CD4-positive, alpha-beta memory T cell (primary cell): ENCODE results near the gene NAPSA. TPM values are rescaled to one million over a fixed set of nuclear protein-coding genes. Genes with fewer than 3 reads are reported as not detected.

ENCODE experiments used
- CTCF ChIA-PET: fragments of 350-600 bp; sonication (Branson Sonifier 250); formaldehyde crosslinking; loops from one replicate; lab custom pipeline; 2021; ENCODE audit warnings: inconsistent platforms; ENCODE audit not compliant: partially characterized antibody; lab: Charles Lee
- POLR2A ChIA-PET: fragments of 350-600 bp; sonication (Branson Sonifier 250); formaldehyde crosslinking; loops from one replicate; lab custom pipeline; 2021; ENCODE audit not compliant: partially characterized antibody; lab: Charles Lee
- DNase-seq, 5 donors: peaks; one replicate each; pipeline versions ENCODE4 v3.0.0 to v3.0.0-alpha.2; 2020 to 2022; ENCODE audit warnings: mixed read lengths in 1 of 5
- H3K27ac ChIP-seq: one replicate; pipeline ENCODE4 v1.7.0; 2013; ENCODE audit warnings: low read depth, low read length
- H3K27me3 ChIP-seq: 2 replicates; pipeline ENCODE4 v1.7.0; 2013; ENCODE audit warnings: mild to moderate bottlenecking, low read length, moderate library complexity; ENCODE audit not compliant: insufficient read depth
- H3K36me3 ChIP-seq: 2 replicates; pipeline ENCODE4 v1.7.0; 2013; ENCODE audit warnings: mild to moderate bottlenecking, low read length, moderate library complexity; ENCODE audit not compliant: insufficient read depth
- H3K4me1 ChIP-seq: 2 replicates; pipeline ENCODE4 v1.7.0; 2013; ENCODE audit warnings: mild to moderate bottlenecking, low read length, moderate library complexity; ENCODE audit not compliant: insufficient read depth
- H3K4me3 ChIP-seq, 2 donors: one replicate each; pipeline ENCODE4 v1.7.0; 2013; ENCODE audit warnings: low read length in 2 of 2, mild to moderate bottlenecking in 1 of 2
- H3K9me3 ChIP-seq, 2 donors: one replicate each; pipeline ENCODE4 v1.7.0; 2013; ENCODE audit warnings: low read length in 2 of 2, control low read depth in 1 of 2; ENCODE audit not compliant: control insufficient read depth in 1 of 2
- H3K27ac Mint-ChIP-seq, 7 donors: one replicate each; pipeline ENCODE4 v1.8.0; 2020 to 2021; ENCODE audit warnings: mixed read lengths in 7 of 7, mild to moderate bottlenecking in 6 of 7, inconsistent platforms in 3 of 7, moderate library complexity in 3 of 7
- H3K27me3 Mint-ChIP-seq, 2 donors: one replicate each; pipeline ENCODE4 v1.8.0; 2020 to 2021; ENCODE audit warnings: mixed read lengths in 2 of 2
- H3K36me3 Mint-ChIP-seq, 2 donors: one replicate each; pipeline ENCODE4 v1.8.0; 2020 to 2021; ENCODE audit warnings: mixed read lengths in 2 of 2, inconsistent platforms in 1 of 2, mild to moderate bottlenecking in 1 of 2
- H3K4me1 Mint-ChIP-seq, 4 donors: one replicate each; pipeline ENCODE4 v1.8.0; 2020 to 2021; ENCODE audit warnings: mixed read lengths in 4 of 4, mild to moderate bottlenecking in 1 of 4
- H3K4me3 Mint-ChIP-seq, 8 donors: one replicate each; pipeline ENCODE4 v1.8.0; 2020 to 2021; ENCODE audit warnings: mixed read lengths in 8 of 8, mild to moderate bottlenecking in 7 of 8, moderate library complexity in 6 of 8, inconsistent platforms in 3 of 8
- H3K9me3 Mint-ChIP-seq, 8 donors: one replicate each; pipeline ENCODE4 v1.8.0; 2020 to 2021; ENCODE audit warnings: mixed read lengths in 8 of 8, mild to moderate bottlenecking in 5 of 8, inconsistent platforms in 3 of 8, moderate library complexity in 1 of 8
- intact Hi-C: fragments of 100-400 bp; cut with micrococcal nuclease; formaldehyde crosslinking; loops from one replicate; pipeline ENCODE4 v1.15.1; 2023
- polyA plus RNA-seq, 2 donors: library from polyadenylated mRNA; unstranded; fragments of 300-500 nt; fragmentation: Illumina TruSeq; gene quantifications; one replicate each; pipeline ENCODE4 v1.2.3, GENCODE V29; 2021
- total RNA-seq, 2 experiments: library from RNA; stranded (reverse); gene quantifications; one replicate each; pipeline ENCODE4 v1.2.3, GENCODE V29; 2021

Gene NAPSA
- total and polyA plus RNA-seq, 4 experiments from 2014 or later = 0.57 to 6.6 (median 2.7) TPM

- Mint-ChIP-seq H3K4me1 (peaks cover 12 to 34% (median 22%) of the 10 kb centered on the region in 4 donors), H3K36me3 (peaks cover 26 to 50% of the 10 kb centered on the region in 2 donors), H3K27me3 (no peaks in the 10 kb centered on the region), H3K9me3 (peaks cover 0 to 8% (median 0%) of the 10 kb centered on the region in 8 donors), H3K27ac (peak overlapping the region in 4 of 7 donors; percentile 11 to 77 (median 50)), H3K4me3 (no peak overlapping the region)
- H3K4me3 ChIP-seq = no peak overlapping the region
- no peak for DNase-seq
- H3K4me1 ChIP-seq = peaks cover 20% of the 10 kb centered on the region
- ChIA-PET CTCF (no interaction called here), POLR2A (no interaction called here)
- H3K9me3 ChIP-seq = no peaks in the 10 kb centered on the region
- intact Hi-C loops = no loop called here
- H3K27ac ChIP-seq = no peak overlapping the region
- no peaks in the 10 kb centered on the region for H3K27me3 ChIP-seq
- peaks cover 46% of the 10 kb centered on the region for H3K36me3 ChIP-seq
Measured at GRCh38 chr19:50378863-50379236, 13.4 kb upstream of the NAPSA start.

DNA sequence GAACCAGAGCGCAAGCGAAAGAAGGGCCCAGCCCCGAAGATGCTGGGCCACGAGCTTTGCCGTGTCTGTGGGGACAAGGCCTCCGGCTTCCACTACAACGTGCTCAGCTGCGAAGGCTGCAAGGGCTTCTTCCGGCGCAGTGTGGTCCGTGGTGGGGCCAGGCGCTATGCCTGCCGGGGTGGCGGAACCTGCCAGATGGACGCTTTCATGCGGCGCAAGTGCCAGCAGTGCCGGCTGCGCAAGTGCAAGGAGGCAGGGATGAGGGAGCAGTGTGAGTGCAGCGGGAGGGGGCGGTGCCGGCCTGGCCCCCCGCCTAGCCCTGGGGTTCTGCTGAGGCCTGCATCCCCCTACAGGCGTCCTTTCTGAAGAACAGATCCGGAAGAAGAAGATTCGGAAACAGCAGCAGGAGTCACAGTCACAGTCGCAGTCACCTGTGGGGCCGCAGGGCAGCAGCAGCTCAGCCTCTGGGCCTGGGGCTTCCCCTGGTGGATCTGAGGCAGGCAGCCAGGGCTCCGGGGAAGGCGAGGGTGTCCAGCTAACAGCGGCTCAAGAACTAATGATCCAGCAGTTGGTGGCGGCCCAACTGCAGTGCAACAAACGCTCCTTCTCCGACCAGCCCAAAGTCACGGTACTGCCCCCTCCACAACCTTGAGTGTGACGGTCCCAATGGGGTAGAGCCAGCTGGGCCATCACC lies 12.9 kb upstream of the NAPSA start:
- Histone ChIP-seq H3K27ac (no peak overlapping the region), H3K4me1 (peaks cover 15% of the 10 kb centered on the region), H3K36me3 (peaks cover 46% of the 10 kb centered on the region), H3K27me3 (no peaks in the 10 kb centered on the region), H3K9me3 (no peaks in the 10 kb centered on the region), H3K4me3 (no peak overlapping the region)
- ChIA-PET CTCF (no interaction called here), POLR2A (no interaction called here)
- peak overlapping the region in 3 of 7 donors; percentile 22 to 94 (median 62) for H3K27ac Mint-ChIP-seq
- peak overlapping the region in 3 of 8 donors; percentile 20 to 50 (median 25) for H3K4me3 Mint-ChIP-seq
- H3K36me3 Mint-ChIP-seq = peaks cover 26 to 47% of the 10 kb centered on the region in 2 donors
- peaks cover 10 to 29% (median 17%) of the 10 kb centered on the region in 4 donors for H3K4me1 Mint-ChIP-seq
- H3K9me3 Mint-ChIP-seq = peaks cover 0 to 6% (median 0%) of the 10 kb centered on the region in 8 donors
- no peak for DNase-seq
- intact Hi-C loops = no loop called here
- H3K27me3 Mint-ChIP-seq = no peaks in the 10 kb centered on the region

- H3K27me3 ChIP-seq = no peaks in the 10 kb centered on the region
- intact Hi-C loops = no loop called here
- H3K36me3 ChIP-seq = peaks cover 46% of the 10 kb centered on the region
- H3K4me1 Mint-ChIP-seq = peaks cover 7 to 26% (median 14%) of the 10 kb centered on the region in 4 donors
- POLR2A ChIA-PET = no interaction called here
- no peaks in the 10 kb centered on the region for H3K9me3 ChIP-seq
- no peak for DNase-seq
- H3K27me3 Mint-ChIP-seq = no peaks in the 10 kb centered on the region
- peak overlapping the region; percentile 100 for H3K27ac ChIP-seq
- peaks cover 14% of the 10 kb centered on the region for H3K4me1 ChIP-seq
- H3K9me3 Mint-ChIP-seq = peaks cover 0 to 6% (median 0%) of the 10 kb centered on the region in 8 donors
- no peak overlapping the region for H3K4me3 ChIP-seq
- H3K4me3 Mint-ChIP-seq = peak overlapping the region in 7 of 8 donors; percentile 35 to 96 (median 87)
- peak overlapping the region; percentile 53 to 100 (median 94) for H3K27ac Mint-ChIP-seq
- H3K36me3 Mint-ChIP-seq = peaks cover 26 to 42% of the 10 kb centered on the region in 2 donors
- CTCF ChIA-PET = no interaction called here
Measured at GRCh38 chr19:50377517-50377916, 12.1 kb upstream of the NAPSA start.

DNA sequence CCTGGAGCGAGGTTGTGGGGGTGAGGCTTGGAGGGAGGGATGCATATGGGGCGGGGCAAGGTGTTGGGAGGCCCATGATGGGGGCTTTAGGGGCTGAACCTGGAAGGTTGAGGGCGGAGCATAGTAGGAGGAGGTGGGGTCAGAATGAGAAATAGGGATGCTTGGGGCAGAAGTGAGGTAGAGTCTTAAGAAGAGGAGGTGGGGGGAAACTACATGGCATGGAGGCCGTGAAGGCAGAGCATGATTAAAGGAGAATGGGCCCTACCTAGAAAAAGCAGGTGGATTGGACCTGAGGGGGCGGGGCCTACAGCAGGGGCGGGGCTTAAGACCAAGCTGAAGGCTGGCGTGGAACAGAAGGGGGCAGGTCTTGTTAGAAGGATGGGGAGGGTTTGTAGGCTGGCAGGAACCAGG lies 11.6 kb upstream of the NAPSA start:
- POLR2A ChIA-PET = no interaction called here
- H3K27ac ChIP-seq = peak overlapping the region; percentile 100
- H3K9me3 Mint-ChIP-seq = peaks cover 0 to 6% (median 0%) of the 10 kb centered on the region in 8 donors

GRCh38 chr19:50376166-50377050 lies 11.0 kb upstream of the NAPSA start, which contains the start of gene NR1H2:
TSS of gene NR1H2 (plus strand) at chr19:50376457. CDS start at chr19:50377606, 1,149 bp downstream.
- intact Hi-C loops = loop anchor here (1.0 kb wide), 4 partner anchors 8 to 428 kb away; partner anchors contain the start of genes EMC10, GARIN5A and POLD1
- Histone ChIP-seq H3K9me3 (no peaks in the 10 kb centered on the region), H3K4me3 (peak within 1 kb of the TSS; percentile 94 to 97), H3K36me3 (peaks cover 41% of the 10 kb centered on the region), H3K27ac (peak within 1 kb of the TSS; percentile 100), H3K4me1 (peaks cover 14% of the 10 kb centered on the region), H3K27me3 (no peaks in the 10 kb centered on the region)
- ChIA-PET CTCF (interaction anchor here (0.8 to 1.9 kb wide), 4 partner anchors 10 to 43 kb away, joined by 3 to 11 read pairs (median 5); partner anchors contain the start of gene NAPSA), POLR2A (interaction anchor here (1.1 to 2.0 kb wide), 5 partner anchors 8 to 428 kb away, joined by 5 to 46 read pairs (median 10); partner anchors contain the start of genes JOSD2 and POLD1)
- Mint-ChIP-seq H3K27me3 (no peaks in the 10 kb centered on the region), H3K9me3 (peaks cover 0 to 6% (median 0%) of the 10 kb centered on the region in 8 donors), H3K27ac (peak within 1 kb of the TSS; percentile 94 to 100 (median 100)), H3K4me3 (peak within 1 kb of the TSS; percentile 87 to 98 (median 96)), H3K4me1 (peaks cover 7 to 26% (median 14%) of the 10 kb centered on the region in 4 donors), H3K36me3 (peaks cover 26 to 37% of the 10 kb centered on the region in 2 donors)
- DNase-seq = peak; percentile 95 to 96 (median 96)

More for the DNA sequence above, 11.6 kb upstream of the NAPSA start:
- peaks cover 7 to 26% (median 14%) of the 10 kb centered on the region in 4 donors for H3K4me1 Mint-ChIP-seq
- peak overlapping the region; percentile 63 to 100 (median 96) for H3K27ac Mint-ChIP-seq
- peaks cover 46% of the 10 kb centered on the region for H3K36me3 ChIP-seq
- no peaks in the 10 kb centered on the region for H3K27me3 Mint-ChIP-seq
- H3K9me3 ChIP-seq = no peaks in the 10 kb centered on the region
- CTCF ChIA-PET = no interaction called here
- H3K27me3 ChIP-seq = no peaks in the 10 kb centered on the region
- intact Hi-C loops = no loop called here
- H3K36me3 Mint-ChIP-seq = peaks cover 26 to 42% of the 10 kb centered on the region in 2 donors
- H3K4me3 ChIP-seq = no peak overlapping the region
- H3K4me3 Mint-ChIP-seq = peak overlapping the region; percentile 35 to 96 (median 80)
- peak; percentile 44 to 79 (median 58) for DNase-seq
- H3K4me1 ChIP-seq = peaks cover 14% of the 10 kb centered on the region

- H3K9me3 Mint-ChIP-seq = no peaks in the 10 kb centered on the region
- POLR2A ChIA-PET = no interaction called here
Measured at GRCh38 chr19:50371914-50372475, 6.6 kb upstream of the NAPSA start.

More at GRCh38 chr19:50371914-50372475, 6.6 kb upstream of the NAPSA start:
- intact Hi-C loops = no loop called here
- Histone ChIP-seq H3K4me1 (peaks cover 17% of the 10 kb centered on the region), H3K27ac (no peak overlapping the region), H3K36me3 (no peaks in the 10 kb centered on the region), H3K27me3 (no peaks in the 10 kb centered on the region), H3K9me3 (no peaks in the 10 kb centered on the region), H3K4me3 (no peak overlapping the region)
- DNase-seq = no peak
- peaks cover 11 to 34% (median 18%) of the 10 kb centered on the region in 4 donors for H3K4me1 Mint-ChIP-seq
- peaks cover 0 to 9% of the 10 kb centered on the region in 2 donors for H3K36me3 Mint-ChIP-seq
- H3K27ac Mint-ChIP-seq = no peak overlapping the region
- CTCF ChIA-PET = no interaction called here
- no peaks in the 10 kb centered on the region for H3K27me3 Mint-ChIP-seq
- H3K4me3 Mint-ChIP-seq = no peak overlapping the region
